ENCODE data around the gene TSBP1.
"Not testable (repeated sequence)": the region's sequence is repeated elsewhere in the genome, so short reads cannot be mapped to it uniquely, and the experiment has no call there.

Gene TSBP1

DNA sequence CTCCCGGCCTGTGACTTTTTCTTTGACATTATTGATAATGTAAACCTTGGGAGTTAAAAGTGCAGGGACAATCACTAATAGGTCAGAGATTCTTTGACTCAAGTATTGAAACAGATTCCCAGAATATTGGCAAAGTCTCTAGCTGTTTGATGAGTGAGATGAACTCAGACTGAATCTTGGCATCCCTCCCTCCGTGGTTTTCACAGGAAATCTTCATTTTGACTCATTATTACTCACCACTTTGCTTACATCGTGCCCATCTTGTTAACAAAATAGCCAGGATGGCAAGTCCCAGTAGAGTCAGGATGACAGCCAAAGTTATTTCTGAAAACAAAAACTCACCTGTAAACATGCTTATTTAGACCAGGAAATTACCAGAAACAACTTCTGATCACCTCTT lies 2.0 kb downstream of the TSBP1 start:
- TF ChIP-seq GABPA (IDR thresholded peaks at IDR 0.05; ENCODE audit: low read depth): no peak
- TF ChIP-seq SPI1 (IDR thresholded peaks at IDR 0.05; ENCODE audit: borderline replicate concordance, low read depth): no peak
- no peak for TF ChIP-seq POLR2AphosphoS5 (IDR thresholded peaks at IDR 0.05; ENCODE audit: low read depth)
- TF ChIP-seq, protein P1, sequence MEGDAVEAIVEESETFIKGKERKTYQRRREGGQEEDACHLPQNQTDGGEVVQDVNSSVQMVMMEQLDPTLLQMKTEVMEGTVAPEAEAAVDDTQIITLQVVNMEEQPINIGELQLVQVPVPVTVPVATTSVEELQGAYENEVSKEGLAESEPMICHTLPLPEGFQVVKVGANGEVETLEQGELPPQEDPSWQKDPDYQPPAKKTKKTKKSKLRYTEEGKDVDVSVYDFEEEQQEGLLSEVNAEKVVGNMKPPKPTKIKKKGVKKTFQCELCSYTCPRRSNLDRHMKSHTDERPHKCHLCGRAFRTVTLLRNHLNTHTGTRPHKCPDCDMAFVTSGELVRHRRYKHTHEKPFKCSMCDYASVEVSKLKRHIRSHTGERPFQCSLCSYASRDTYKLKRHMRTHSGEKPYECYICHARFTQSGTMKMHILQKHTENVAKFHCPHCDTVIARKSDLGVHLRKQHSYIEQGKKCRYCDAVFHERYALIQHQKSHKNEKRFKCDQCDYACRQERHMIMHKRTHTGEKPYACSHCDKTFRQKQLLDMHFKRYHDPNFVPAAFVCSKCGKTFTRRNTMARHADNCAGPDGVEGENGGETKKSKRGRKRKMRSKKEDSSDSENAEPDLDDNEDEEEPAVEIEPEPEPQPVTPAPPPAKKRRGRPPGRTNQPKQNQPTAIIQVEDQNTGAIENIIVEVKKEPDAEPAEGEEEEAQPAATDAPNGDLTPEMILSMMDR (IDR thresholded peaks at IDR 0.05; ENCODE audit: insufficient read depth, low read length): no peak
- TF ChIP-seq, protein P2, sequence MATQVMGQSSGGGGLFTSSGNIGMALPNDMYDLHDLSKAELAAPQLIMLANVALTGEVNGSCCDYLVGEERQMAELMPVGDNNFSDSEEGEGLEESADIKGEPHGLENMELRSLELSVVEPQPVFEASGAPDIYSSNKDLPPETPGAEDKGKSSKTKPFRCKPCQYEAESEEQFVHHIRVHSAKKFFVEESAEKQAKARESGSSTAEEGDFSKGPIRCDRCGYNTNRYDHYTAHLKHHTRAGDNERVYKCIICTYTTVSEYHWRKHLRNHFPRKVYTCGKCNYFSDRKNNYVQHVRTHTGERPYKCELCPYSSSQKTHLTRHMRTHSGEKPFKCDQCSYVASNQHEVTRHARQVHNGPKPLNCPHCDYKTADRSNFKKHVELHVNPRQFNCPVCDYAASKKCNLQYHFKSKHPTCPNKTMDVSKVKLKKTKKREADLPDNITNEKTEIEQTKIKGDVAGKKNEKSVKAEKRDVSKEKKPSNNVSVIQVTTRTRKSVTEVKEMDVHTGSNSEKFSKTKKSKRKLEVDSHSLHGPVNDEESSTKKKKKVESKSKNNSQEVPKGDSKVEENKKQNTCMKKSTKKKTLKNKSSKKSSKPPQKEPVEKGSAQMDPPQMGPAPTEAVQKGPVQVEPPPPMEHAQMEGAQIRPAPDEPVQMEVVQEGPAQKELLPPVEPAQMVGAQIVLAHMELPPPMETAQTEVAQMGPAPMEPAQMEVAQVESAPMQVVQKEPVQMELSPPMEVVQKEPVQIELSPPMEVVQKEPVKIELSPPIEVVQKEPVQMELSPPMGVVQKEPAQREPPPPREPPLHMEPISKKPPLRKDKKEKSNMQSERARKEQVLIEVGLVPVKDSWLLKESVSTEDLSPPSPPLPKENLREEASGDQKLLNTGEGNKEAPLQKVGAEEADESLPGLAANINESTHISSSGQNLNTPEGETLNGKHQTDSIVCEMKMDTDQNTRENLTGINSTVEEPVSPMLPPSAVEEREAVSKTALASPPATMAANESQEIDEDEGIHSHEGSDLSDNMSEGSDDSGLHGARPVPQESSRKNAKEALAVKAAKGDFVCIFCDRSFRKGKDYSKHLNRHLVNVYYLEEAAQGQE (IDR thresholded peaks at IDR 0.05; ENCODE audit: insufficient replicate concordance, low read depth): no peak

DNA sequence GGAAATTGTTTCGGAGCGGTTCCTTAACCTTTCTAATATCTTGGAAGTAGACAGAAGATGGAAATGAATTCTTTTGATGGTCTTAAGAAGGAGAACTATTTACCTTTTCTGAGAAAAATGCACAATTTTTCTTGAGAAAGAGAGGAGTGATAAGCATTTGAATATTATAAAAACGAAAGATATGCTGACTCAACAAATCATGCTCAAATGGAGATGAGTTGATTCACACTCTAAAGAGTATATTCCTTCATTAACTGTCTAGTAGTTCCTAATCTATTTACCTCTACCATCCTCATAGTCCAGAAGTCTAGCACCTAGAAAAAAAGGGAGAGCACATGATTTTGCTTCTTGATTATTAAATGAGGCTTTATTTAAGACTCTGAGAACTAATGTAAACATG lies 4.1 kb downstream of the TSBP1 start:
- Histone ChIP-seq H3K27ac (replicated peaks) (no peak overlapping the region), H3K27me3 (ENCODE audit: insufficient read depth, poor library complexity, severe bottlenecking) (peaks cover 4% of the 10 kb centered on the region), H3K4me3 (replicated peaks; ENCODE audit: insufficient read depth, low read length) (no peak overlapping the region)
- DNase-seq (ENCODE audit: low read depth in 1 of 2, low spot score in 1 of 2): no peak
- TF ChIP-seq GABPA (IDR thresholded peaks at IDR 0.05; ENCODE audit: low read depth): no peak
- TF ChIP-seq, protein P2 (IDR thresholded peaks at IDR 0.05; ENCODE audit: insufficient replicate concordance, low read depth): no peak
- TF ChIP-seq POLR2AphosphoS5 (IDR thresholded peaks at IDR 0.05; ENCODE audit: low read depth): no peak

More for the DNA sequence above, 2.0 kb downstream of the TSBP1 start:
- Histone ChIP-seq H3K27me3 (ENCODE audit: insufficient read depth, poor library complexity, severe bottlenecking) (peaks cover 6% of the 10 kb centered on the region), H3K4me3 (replicated peaks; ENCODE audit: insufficient read depth, low read length) (no peak overlapping the region), H3K27ac (replicated peaks) (no peak overlapping the region)
- no peak for DNase-seq (ENCODE audit: low read depth in 1 of 2, low spot score in 1 of 2)

DNA sequence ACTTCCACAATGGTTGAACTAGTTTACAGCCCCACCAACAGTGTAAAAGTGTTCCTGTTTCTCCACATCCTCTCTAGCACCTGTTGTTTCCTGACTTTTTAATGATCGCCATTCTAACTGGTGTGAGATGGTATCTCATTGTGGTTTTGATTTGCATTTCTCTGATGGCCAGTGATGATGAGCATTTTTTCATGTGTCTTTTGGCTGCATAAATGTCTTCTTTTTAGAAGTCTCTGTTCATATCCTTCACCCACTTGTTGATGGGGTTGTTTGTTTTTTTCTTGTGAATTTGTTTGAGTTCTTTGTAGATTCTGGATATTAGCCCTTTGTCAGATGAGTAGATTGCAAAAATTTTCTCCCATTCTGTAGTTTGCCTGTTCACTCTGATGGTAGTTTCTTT lies 12.5 kb downstream of the TSBP1 start:
- not testable (repeated sequence) for H3K4me3 ChIP-seq (replicated peaks; ENCODE audit: insufficient read depth, low read length); H3K27ac ChIP-seq (replicated peaks); H3K27me3 ChIP-seq (ENCODE audit: insufficient read depth, poor library complexity, severe bottlenecking); DNase-seq (ENCODE audit: low read depth in 1 of 2, low spot score in 1 of 2)

DNA sequence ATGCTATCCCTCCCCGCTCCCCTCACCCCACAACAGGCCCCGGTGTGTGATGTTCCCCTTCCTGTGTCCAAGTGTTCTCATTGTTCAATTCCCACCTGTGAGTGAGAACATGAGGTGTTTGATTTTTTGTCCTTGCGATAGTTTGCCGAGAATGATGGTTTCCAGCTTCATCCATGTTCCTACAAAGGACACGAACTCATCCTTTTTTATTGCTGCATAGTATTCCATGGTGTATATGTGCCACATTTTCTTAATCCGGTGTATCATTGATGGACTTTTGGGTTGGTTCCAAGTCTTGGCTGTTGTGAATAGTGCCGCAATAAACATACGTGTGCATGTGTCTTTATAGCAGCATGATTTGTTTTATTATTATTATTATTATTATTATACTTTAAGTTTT lies 13.2 kb downstream of the TSBP1 start:
- H3K27ac ChIP-seq (replicated peaks); DNase-seq (ENCODE audit: low read depth in 1 of 2, low spot score in 1 of 2); H3K27me3 ChIP-seq (ENCODE audit: insufficient read depth, poor library complexity, severe bottlenecking); H3K4me3 ChIP-seq (replicated peaks; ENCODE audit: insufficient read depth, low read length): not testable (repeated sequence)

DNA sequence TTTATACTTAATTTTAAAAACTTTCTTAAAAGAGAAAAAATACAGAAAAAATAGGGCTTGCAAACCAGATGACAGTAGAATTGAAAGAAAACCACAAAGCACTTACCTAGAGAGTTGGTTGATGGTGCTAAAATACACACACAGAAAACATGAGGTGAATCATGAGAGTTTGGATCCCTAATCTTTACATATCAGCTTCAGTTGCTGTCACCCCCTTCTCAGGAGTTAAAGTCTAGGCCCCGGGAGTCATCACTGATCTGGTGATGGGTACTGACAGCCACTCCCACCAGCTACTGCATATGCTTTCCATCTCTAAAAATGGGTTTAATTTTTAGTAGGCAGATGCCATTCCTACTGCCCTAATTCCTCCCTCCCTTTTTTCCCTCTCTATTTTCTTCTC lies 16.7 kb downstream of the TSBP1 start:
- no peak overlapping the region for H3K27ac ChIP-seq (replicated peaks)
- no peak overlapping the region for H3K4me3 ChIP-seq (replicated peaks; ENCODE audit: insufficient read depth, low read length)
- DNase-seq (ENCODE audit: low read depth in 1 of 2, low spot score in 1 of 2): no peak
- peaks cover 3% of the 10 kb centered on the region for H3K27me3 ChIP-seq (ENCODE audit: insufficient read depth, poor library complexity, severe bottlenecking)
- no peak for TF ChIP-seq SPI1 (IDR thresholded peaks at IDR 0.05; ENCODE audit: borderline replicate concordance, low read depth)
- TF ChIP-seq GABPA (IDR thresholded peaks at IDR 0.05; ENCODE audit: low read depth): no peak
- TF ChIP-seq POLR2AphosphoS5 (IDR thresholded peaks at IDR 0.05; ENCODE audit: low read depth): no peak

DNA sequence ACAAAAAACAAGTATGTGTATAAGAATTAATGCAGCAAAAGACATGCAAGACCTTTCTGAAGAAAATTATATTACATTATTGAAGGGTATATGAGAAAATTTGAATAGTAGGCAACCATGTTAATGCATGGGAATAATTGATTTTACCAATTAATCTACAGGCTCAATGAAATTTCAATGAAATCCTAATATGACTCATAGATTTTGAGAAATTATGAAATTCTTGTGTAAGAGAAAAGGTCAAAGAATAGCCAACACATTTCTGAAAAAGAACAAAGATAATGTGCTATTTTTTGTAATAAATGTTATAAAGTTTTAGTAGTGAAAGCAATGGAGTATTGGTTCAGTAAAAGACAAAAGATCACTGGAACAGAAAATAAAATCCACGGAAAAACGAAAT lies 18.4 kb downstream of the TSBP1 start:
- Histone ChIP-seq H3K27ac (replicated peaks) (no peak overlapping the region), H3K27me3 (ENCODE audit: insufficient read depth, poor library complexity, severe bottlenecking) (peaks cover 3% of the 10 kb centered on the region), H3K4me3 (replicated peaks; ENCODE audit: insufficient read depth, low read length) (no peak overlapping the region)
- no peak for DNase-seq (ENCODE audit: low read depth in 1 of 2, low spot score in 1 of 2)
- TF ChIP-seq, protein P1 (IDR thresholded peaks at IDR 0.05; ENCODE audit: insufficient read depth, low read length): no peak
- no peak for TF ChIP-seq GABPA (IDR thresholded peaks at IDR 0.05; ENCODE audit: low read depth)
- no peak for TF ChIP-seq POLR2AphosphoS5 (IDR thresholded peaks at IDR 0.05; ENCODE audit: low read depth)
- TF ChIP-seq, protein P2 (IDR thresholded peaks at IDR 0.05; ENCODE audit: insufficient replicate concordance, low read depth): no peak
